NT2/D1 (cell line): ENCODE results near the gene SV2C.

ENCODE experiments used
- DNase-seq: peaks from one replicate; pipeline ENCODE4 v3.0.0-alpha.2; 2011; ENCODE audit warnings: low read depth, low spot score
- H3K27me3 ChIP-seq: 2 replicates; pipeline ENCODE4 v1.6.0; 2011; ENCODE audit warnings: mild to moderate bottlenecking; ENCODE audit not compliant: insufficient read length, insufficient read depth
- H3K36me3 ChIP-seq: 2 replicates; pipeline ENCODE4 v1.6.1; 2011; ENCODE audit warnings: mild to moderate bottlenecking, low read length, mixed read lengths; ENCODE audit not compliant: insufficient read depth, insufficient read length
- H3K4me1 ChIP-seq: 2 replicates; pipeline ENCODE4 v1.5.1; 2011; ENCODE audit not compliant: insufficient read depth, insufficient read length
- H3K4me3 ChIP-seq: 2 replicates; pipeline ENCODE4 v1.5.1; 2011; ENCODE audit warnings: low read depth; ENCODE audit not compliant: insufficient read length
- H3K9ac ChIP-seq: 2 replicates; pipeline ENCODE4 v1.6.0; 2011; ENCODE audit warnings: low read depth; ENCODE audit not compliant: insufficient read length
- H3K9me3 ChIP-seq: 2 replicates; pipeline ENCODE4 v1.5.1; 2011; ENCODE audit warnings: mild to moderate bottlenecking, low read length; ENCODE audit not compliant: insufficient read depth
- SUZ12 ChIP-seq: IDR thresholded peaks from 2 replicates; pipeline ENCODE4 v1.6.1; 2011; ENCODE audit not compliant: insufficient read length, insufficient read depth; ENCODE audit errors: extremely low read depth
- YY1 ChIP-seq: IDR thresholded peaks from 2 replicates; pipeline ENCODE4 v1.6.1; 2011; ENCODE audit not compliant: insufficient read length, insufficient read depth
- ZNF274 ChIP-seq: IDR thresholded peaks from 2 replicates; pipeline ENCODE4 v1.6.1; 2011; ENCODE audit warnings: mild to moderate bottlenecking, low read depth, low read length

The SV2C gene

GRCh38 chr5:76385540-76385939 lies 302.4 kb downstream of the SV2C start:
- no peaks in the 10 kb centered on the region for H3K9me3 ChIP-seq
- no peak overlapping the region for H3K4me3 ChIP-seq
- no peak overlapping the region for H3K9ac ChIP-seq
- H3K4me1 ChIP-seq, result peaks cover 5% of the 10 kb centered on the region
- H3K27me3 ChIP-seq, result no peaks in the 10 kb centered on the region
- no peak for DNase-seq
- TF ChIP-seq YY1 (no peak), ZNF274 (no peak), SUZ12 (no peak)
- no peaks in the 10 kb centered on the region for H3K36me3 ChIP-seq

GRCh38 chr5:76386360-76386759 lies 303.2 kb downstream of the SV2C start:
- no peak overlapping the region for H3K9ac ChIP-seq
- H3K4me3 ChIP-seq, result no peak overlapping the region
- no peak for TF ChIP-seq ZNF274
- TF ChIP-seq SUZ12, result no peak
- no peak for TF ChIP-seq YY1
- no peak for DNase-seq
- H3K27me3 ChIP-seq, result no peaks in the 10 kb centered on the region
- no peaks in the 10 kb centered on the region for H3K36me3 ChIP-seq
- H3K4me1 ChIP-seq, result peaks cover 5% of the 10 kb centered on the region
- H3K9me3 ChIP-seq, result no peaks in the 10 kb centered on the region

GRCh38 chr5:76388236-76388635 lies 305.1 kb downstream of the SV2C start:
- no peaks in the 10 kb centered on the region for H3K36me3 ChIP-seq
- H3K27me3 ChIP-seq, result no peaks in the 10 kb centered on the region
- no peaks in the 10 kb centered on the region for H3K9me3 ChIP-seq
- H3K9ac ChIP-seq, result no peak overlapping the region
- no peak overlapping the region for H3K4me3 ChIP-seq
- no peak for DNase-seq
- TF ChIP-seq ZNF274 (no peak), SUZ12 (no peak), YY1 (no peak)
- peaks cover 5% of the 10 kb centered on the region for H3K4me1 ChIP-seq

GRCh38 chr5:76388791-76389512 lies 305.8 kb downstream of the SV2C start:
- Histone ChIP-seq H3K9me3 (no peaks in the 10 kb centered on the region), H3K36me3 (no peaks in the 10 kb centered on the region), H3K4me3 (no peak overlapping the region), H3K9ac (no peak overlapping the region), H3K27me3 (no peaks in the 10 kb centered on the region), H3K4me1 (peaks cover 5% of the 10 kb centered on the region)
- no peak for DNase-seq
- TF ChIP-seq YY1, result no peak
- TF ChIP-seq SUZ12, result no peak
- TF ChIP-seq ZNF274, result no peak

- no peaks in the 10 kb centered on the region for H3K27me3 ChIP-seq
- H3K4me3 ChIP-seq, result no peak overlapping the region
- H3K36me3 ChIP-seq, result no peaks in the 10 kb centered on the region
- H3K4me1 ChIP-seq, result peaks cover 5% of the 10 kb centered on the region
- no peak overlapping the region for H3K9ac ChIP-seq
- TF ChIP-seq ZNF274 (no peak), YY1 (no peak), SUZ12 (no peak)
- no peaks in the 10 kb centered on the region for H3K9me3 ChIP-seq
- DNase-seq, result no peak
These were observed 306.5 kb downstream of the SV2C start for GRCh38 chr5:76389513-76390154.

- DNase-seq, result no peak
- no peaks in the 10 kb centered on the region for H3K27me3 ChIP-seq
- peaks cover 5% of the 10 kb centered on the region for H3K4me1 ChIP-seq
- no peak overlapping the region for H3K9ac ChIP-seq
- no peaks in the 10 kb centered on the region for H3K36me3 ChIP-seq
- H3K9me3 ChIP-seq, result no peaks in the 10 kb centered on the region
- no peak for TF ChIP-seq YY1
- no peak for TF ChIP-seq ZNF274
- TF ChIP-seq SUZ12, result no peak
- no peak overlapping the region for H3K4me3 ChIP-seq
These were observed 307.8 kb downstream of the SV2C start for GRCh38 chr5:76391014-76391413.

GRCh38 chr5:76393035-76393680 lies 310.0 kb downstream of the SV2C start:
- H3K9me3 ChIP-seq, result no peaks in the 10 kb centered on the region
- H3K4me1 ChIP-seq, result no peaks in the 10 kb centered on the region
- no peak for DNase-seq
- no peak overlapping the region for H3K4me3 ChIP-seq
- H3K9ac ChIP-seq, result no peak overlapping the region
- TF ChIP-seq YY1 (no peak), ZNF274 (no peak), SUZ12 (no peak)
- no peaks in the 10 kb centered on the region for H3K27me3 ChIP-seq
- H3K36me3 ChIP-seq, result no peaks in the 10 kb centered on the region
